H1 (cell line): Measurements from ENCODE around the gene CACNA2D3. TPM values are rescaled to one million over a fixed set of nuclear protein-coding genes. Genes with fewer than 3 reads are reported as not detected.

Experiments used
- CTCF ChIA-PET: fragments of 300-600 bp; sonication (Branson Sonifier 250); formaldehyde crosslinking; loops from one replicate; lab custom pipeline; 2021; ENCODE audit not compliant: partially characterized antibody; lab: Charles Lee
- POLR2A ChIA-PET: fragments of 300-600 bp; sonication (Branson Sonifier 250); formaldehyde crosslinking; loops from one replicate; lab custom pipeline; 2021; ENCODE audit warnings: inconsistent platforms; ENCODE audit not compliant: partially characterized antibody; lab: Charles Lee
- DNase-seq, 2 experiments: peaks; one replicate each; pipeline versions ENCODE4 v3.0.0 to v3.0.0-alpha.2; 2010 to 2022; ENCODE audit warnings: low spot score in 2 of 2, low read depth in 1 of 2, mixed read lengths in 1 of 2
- FAIRE-seq: peaks from 2 replicates; lab custom pipeline; 2011; peaks lifted over from hg19 to GRCh38; lab: Jason Lieb, UNC
- H2AFZ ChIP-seq: 2 replicates; pipeline ENCODE4 v1.8.1; 2012; ENCODE audit warnings: low read length, inconsistent platforms
- H2AK5ac ChIP-seq: 2 replicates; pipeline ENCODE4 v1.6.1; 2013; ENCODE audit warnings: low read depth, low read length
- H2BK120ac ChIP-seq: replicated peaks from 2 replicates; pipeline ENCODE3; 2013; ENCODE audit warnings: low read depth, low read length, inconsistent platforms
- H2BK12ac ChIP-seq: 2 replicates; pipeline ENCODE4 v1.6.1; 2013; ENCODE audit warnings: low read depth, low read length
- H2BK15ac ChIP-seq: 2 replicates; pipeline ENCODE4 v1.6.1; 2013; ENCODE audit warnings: low read length
- H2BK20ac ChIP-seq: 2 replicates; pipeline ENCODE4 v1.6.1; 2013; ENCODE audit warnings: low read length
- H2BK5ac ChIP-seq: 2 replicates; pipeline ENCODE4 v1.6.1; 2013; ENCODE audit warnings: low read depth, low read length
- H3K14ac ChIP-seq: 2 replicates; pipeline ENCODE4 v1.6.1; 2013; ENCODE audit warnings: inconsistent platforms; ENCODE audit not compliant: insufficient read length
- H3K18ac ChIP-seq: 2 replicates; pipeline ENCODE4 v1.6.1; 2013; ENCODE audit warnings: low read length; ENCODE audit errors: extremely low read depth
- H3K23ac ChIP-seq: 2 replicates; pipeline ENCODE4 v1.6.1; 2013; ENCODE audit warnings: inconsistent platforms; ENCODE audit not compliant: insufficient read length
- H3K23me2 ChIP-seq: 2 replicates; pipeline ENCODE4 v1.6.1; 2013; ENCODE audit warnings: low read depth, low read length
- H3K27ac ChIP-seq: 2 replicates; pipeline ENCODE4 v1.6.1; 2011; ENCODE audit warnings: low read depth, low read length, inconsistent platforms
- H3K27me3 ChIP-seq, 4 experiments: replicated peaks in 1 of 4; 1 replicate in 1 of 4; 2 replicates in 3 of 4; pipeline versions ENCODE4 v1.6.1 to v1.8.1; 2011 to 2013; ENCODE audit warnings: low read length in 3 of 4, mild to moderate bottlenecking in 3 of 4, inconsistent platforms in 2 of 4, mixed read lengths in 2 of 4, moderate library complexity in 1 of 4; ENCODE audit not compliant: control insufficient read depth in 3 of 4, insufficient read depth in 3 of 4; ENCODE audit errors: extremely low read depth in 1 of 4
- H3K36me3 ChIP-seq, 4 experiments: 2 replicates each; pipeline versions ENCODE4 v1.6.1 to v1.8.1; 2011 to 2013; ENCODE audit warnings: mild to moderate bottlenecking in 4 of 4, low read length in 3 of 4, moderate library complexity in 2 of 4, control low read depth in 1 of 4, inconsistent platforms in 1 of 4; ENCODE audit not compliant: insufficient read depth in 4 of 4, control insufficient read depth in 2 of 4
- H3K4ac ChIP-seq: replicated peaks from 2 replicates; pipeline ENCODE3; 2013; ENCODE audit warnings: low read length, low read depth, mixed read lengths, inconsistent platforms; ENCODE audit not compliant: insufficient read length
- H3K4me1 ChIP-seq, 4 experiments: replicated peaks in 1 of 4; 1 replicate in 1 of 4; 2 replicates in 3 of 4; pipeline versions ENCODE4 v1.6.1 to v1.8.1; 2011 to 2013; ENCODE audit warnings: low read length in 3 of 4, inconsistent platforms in 2 of 4, mixed read lengths in 1 of 4; ENCODE audit not compliant: insufficient read depth in 4 of 4, control insufficient read depth in 3 of 4
- H3K4me2 ChIP-seq, 2 experiments: 2 replicates each; pipeline versions ENCODE4 v1.6.1 to v1.8.1; 2011 to 2013; ENCODE audit warnings: low read depth in 2 of 2, low read length in 2 of 2, control low read depth in 1 of 2, inconsistent platforms in 1 of 2, mild to moderate bottlenecking in 1 of 2; ENCODE audit not compliant: insufficient read depth in 1 of 2
- H3K4me3 ChIP-seq, 4 experiments: fragments of 200-600, 300-600 bp in 1 of 4; sonication (generic), shearing (Covaris generic), sonication (Bioruptor Twin) in 1 of 4; 2 replicates each; pipeline versions ENCODE4 v1.5.1 to v1.8.1; 2011 to 2016; ENCODE audit warnings: low read length in 4 of 4, low read depth in 3 of 4, control low read depth in 2 of 4, inconsistent platforms in 2 of 4, mild to moderate bottlenecking in 2 of 4, mixed read lengths in 1 of 4, moderate library complexity in 1 of 4; ENCODE audit not compliant: insufficient read depth in 2 of 4; ENCODE audit errors: extremely low read depth in 1 of 4
- H3K56ac ChIP-seq: replicated peaks from 2 replicates; pipeline ENCODE3; 2013; ENCODE audit warnings: low read depth, mild to moderate bottlenecking, mixed read lengths, low read length, inconsistent platforms; ENCODE audit not compliant: insufficient read length
- H3K79me1 ChIP-seq: 2 replicates; pipeline ENCODE4 v1.6.1; 2013; ENCODE audit warnings: low read depth, low read length, control low read depth
- H3K79me2 ChIP-seq, 2 experiments: 2 replicates each; pipeline versions ENCODE4 v1.6.1 to v1.8.1; 2012 to 2013; ENCODE audit warnings: low read length in 2 of 2, mild to moderate bottlenecking in 2 of 2, inconsistent platforms in 1 of 2; ENCODE audit not compliant: insufficient read depth in 2 of 2, control insufficient read depth in 1 of 2
- H3K9ac ChIP-seq, 4 experiments: replicated peaks in 1 of 4; 1 replicate in 1 of 4; 2 replicates in 3 of 4; pipeline versions ENCODE4 v1.6.1 to v1.8.1; 2011 to 2013; ENCODE audit warnings: low read depth in 3 of 4, low read length in 3 of 4, control low read depth in 2 of 4, mild to moderate bottlenecking in 2 of 4, moderate library complexity in 2 of 4, inconsistent platforms in 1 of 4; ENCODE audit errors: extremely low read depth in 1 of 4
- H3K9me3 ChIP-seq, 2 experiments: 2 replicates each; pipeline versions ENCODE4 v1.6.1 to v1.8.1; 2012 to 2013; ENCODE audit warnings: mild to moderate bottlenecking in 2 of 2, moderate library complexity in 2 of 2, control low read depth in 1 of 2, inconsistent platforms in 1 of 2, low read depth in 1 of 2, low read length in 1 of 2, mixed read lengths in 1 of 2; ENCODE audit not compliant: insufficient read depth in 2 of 2
- H4K20me1 ChIP-seq, 2 experiments: replicated peaks in 1 of 2; 2 replicates each; pipeline versions ENCODE3 to v1.8.1; 2011 to 2013; ENCODE audit warnings: inconsistent platforms in 2 of 2, low read length in 2 of 2, mild to moderate bottlenecking in 1 of 2; ENCODE audit not compliant: insufficient read depth in 2 of 2, control insufficient read depth in 1 of 2
- H4K5ac ChIP-seq: 2 replicates; pipeline ENCODE4 v1.6.1; 2013; ENCODE audit warnings: low read length, low read depth, mixed read lengths, inconsistent platforms; ENCODE audit not compliant: insufficient read length
- H4K8ac ChIP-seq: 2 replicates; pipeline ENCODE4 v1.8.0; 2013; ENCODE audit warnings: mild to moderate bottlenecking, moderate library complexity, low read length, inconsistent platforms; ENCODE audit not compliant: insufficient read depth; ENCODE audit errors: extremely low read depth
- H4K91ac ChIP-seq: replicated peaks from 2 replicates; pipeline ENCODE3; 2013; ENCODE audit warnings: low read length, mixed read lengths, inconsistent platforms; ENCODE audit not compliant: insufficient read length
- ASH2L ChIP-seq: fragments of 200-600, 300-600 bp; sonication (generic); IDR thresholded peaks from one replicate; pipeline ENCODE4 v1.7.1; 2017; ENCODE audit warnings: low read length
- BACH1 ChIP-seq: IDR thresholded peaks from 2 replicates; pipeline ENCODE4 v1.6.1; 2012; ENCODE audit warnings: low read length, improper control_type of control experiment
- CHD2 ChIP-seq: IDR thresholded peaks from 2 replicates; pipeline ENCODE4 v1.6.1; 2012; ENCODE audit warnings: low read length, improper control_type of control experiment
- EZH2 ChIP-seq: fragments of 200-600 bp; sonication (generic); IDR thresholded peaks from 2 replicates; pipeline ENCODE4 v1.7.1; 2012; ENCODE audit warnings: low read depth, mild to moderate bottlenecking, moderate library complexity, low read length, inconsistent platforms; ENCODE audit not compliant: severe bottlenecking
- GABPA ChIP-seq: IDR thresholded peaks from 2 replicates; pipeline ENCODE4 v1.6.1; 2011; ENCODE audit warnings: mild to moderate bottlenecking, low read length, moderate library complexity, borderline replicate concordance; ENCODE audit not compliant: insufficient read depth
- GTF2F1 ChIP-seq: IDR thresholded peaks from 2 replicates; pipeline ENCODE4 v1.6.1; 2012; ENCODE audit warnings: low read depth, low read length, improper control_type of control experiment, borderline replicate concordance
- JUND ChIP-seq: IDR thresholded peaks from 2 replicates; pipeline ENCODE4 v1.6.1; 2011; ENCODE audit warnings: mild to moderate bottlenecking, improper control_type of control experiment, low read length
- MAFK ChIP-seq: IDR thresholded peaks from 2 replicates; pipeline ENCODE4 v1.6.1; 2012; ENCODE audit warnings: low read depth, mild to moderate bottlenecking, improper control_type of control experiment, low read length
- NANOG ChIP-seq: IDR thresholded peaks from 2 replicates; pipeline ENCODE4 v1.6.1; 2011; ENCODE audit warnings: low read length, low read depth, mild to moderate bottlenecking, inconsistent platforms; ENCODE audit not compliant: insufficient read depth, poor library complexity, severe bottlenecking
- RAD21 ChIP-seq, 2 experiments: IDR thresholded peaks in 1 of 2; conservative IDR thresholded peaks in 1 of 2; 2 replicates each; pipeline ENCODE4 v1.6.1; 2011; ENCODE audit warnings: low read depth in 2 of 2, low read length in 2 of 2, improper control_type of control experiment in 1 of 2, inconsistent platforms in 1 of 2, mild to moderate bottlenecking in 1 of 2, moderate library complexity in 1 of 2
- RBBP5 ChIP-seq: IDR thresholded peaks from 2 replicates; pipeline ENCODE4 v1.7.1; 2012; ENCODE audit warnings: low read depth, mild to moderate bottlenecking, inconsistent platforms, low read length, moderate library complexity, borderline replicate concordance
- SIX5 ChIP-seq: IDR thresholded peaks from 2 replicates; pipeline ENCODE4 v1.6.1; 2011; ENCODE audit warnings: mild to moderate bottlenecking, low read depth, low read length
- SP4 ChIP-seq: IDR thresholded peaks from 2 replicates; pipeline ENCODE4 v1.6.1; 2012; ENCODE audit warnings: low read length, inconsistent platforms
- TAF1 ChIP-seq: IDR thresholded peaks from 2 replicates; pipeline ENCODE4 v1.6.1; 2011; ENCODE audit warnings: mild to moderate bottlenecking, low read depth, low read length
- TAF7 ChIP-seq: optimal IDR thresholded peaks from 2 replicates; pipeline ENCODE3; 2011; ENCODE audit warnings: low read depth, mild to moderate bottlenecking, inconsistent platforms, low read length, moderate library complexity, borderline replicate concordance
- ZNF274 ChIP-seq: IDR thresholded peaks from 2 replicates; pipeline ENCODE4 v1.7.0; 2012; ENCODE audit warnings: low read length, borderline replicate concordance; ENCODE audit errors: extremely low read depth
- polyA plus RNA-seq, 7 experiments: library from polyadenylated mRNA; depleted of rRNA in 3 of 7; stranded (reverse) in 5 of 7; unstranded in 2 of 7; fragments of >200 nt in 5 of 7; fragments of 200-250 nt in 2 of 7; gene quantifications; 1 replicate in 5 of 7; 2 replicates in 1 of 7; 4 replicates in 1 of 7; pipeline versions ENCODE4 v1.2.1 to v1.2.3, GENCODE V29; 2011 to 2013; ENCODE audit warnings: missing spikeins in 2 of 7, mixed read lengths in 2 of 7
- total RNA-seq: library from RNA; stranded (reverse); fragmentation: NEBNext Ultra II Directional; extraction: Animal tissue kit (Norgen Biotek cat#: 25700); gene quantifications from 2 replicates; pipeline ENCODE4 v1.2.1, GENCODE V29; 2021

CACNA2D3 gene
- total and polyA plus RNA-seq, 2 of the 8 experiments (the other 6 are each of a cell fraction or from before 2014, with no cell fraction given), result 1.5 to 1.8 TPM

GRCh38 chr3:54608041-54608440 lies 485.7 kb downstream of the CACNA2D3 start:
- H2BK15ac ChIP-seq, result no peak overlapping the region
- POLR2A ChIA-PET, result no interaction called here
- no peak for TF ChIP-seq MAFK
- no peak for TF ChIP-seq BACH1
- no peak for TF ChIP-seq RAD21 (IDR thresholded peaks at IDR 0.05 in 1 of 2, conservative IDR thresholded peaks at IDR 0.05 in 1 of 2; ENCODE audit: low read depth in 2 of 2, low read length in 2 of 2)
- no peak for TF ChIP-seq SP4
- no peak for TF ChIP-seq GTF2F1
- no peak for TF ChIP-seq EZH2
- TF ChIP-seq RBBP5, result no peak
- no peak for TF ChIP-seq NANOG
- TF ChIP-seq JUND, result no peak
- no peak for TF ChIP-seq GABPA
- no peak for TF ChIP-seq ASH2L
- no peak for TF ChIP-seq ZNF274
- TF ChIP-seq CHD2, result no peak
- no peak for TF ChIP-seq SIX5
- TF ChIP-seq TAF7, result no peak
- TF ChIP-seq TAF1, result no peak

More at GRCh38 chr3:54608041-54608440, 485.7 kb downstream of the CACNA2D3 start:
- no peaks in the 10 kb centered on the region; a peak in 1 of 7 replicates for H3K27me3 ChIP-seq
- no peaks in the 10 kb centered on the region for H3K79me1 ChIP-seq
- no peaks in the 10 kb centered on the region for H3K36me3 ChIP-seq
- DNase-seq (no peak), FAIRE-seq (no peak)
- no peak overlapping the region for H3K4ac ChIP-seq
- H3K14ac ChIP-seq, result no peak overlapping the region
- H3K23me2 ChIP-seq, result no peaks in the 10 kb centered on the region
- no peak overlapping the region for H2AK5ac ChIP-seq
- 0 out of 4 replicates have a peak, but pooled peaks cover 0 to 3% of the 10 kb centered on the region in 2 experiments for H3K9me3 ChIP-seq
- no peaks in the 10 kb centered on the region for H3K79me2 ChIP-seq
- no peak overlapping the region for H3K56ac ChIP-seq
- H3K18ac ChIP-seq, result no peak overlapping the region
- H3K9ac ChIP-seq, result no peak overlapping the region
- H3K4me2 ChIP-seq, result no peak overlapping the region
- no peak overlapping the region for H2BK5ac ChIP-seq
- no peak overlapping the region for H3K23ac ChIP-seq
- no peak overlapping the region for H2BK20ac ChIP-seq
- CTCF ChIA-PET, result interaction anchor here (1.6 kb wide), 1 partner anchor 175 kb away, joined by 3 read pairs; no protein-coding TSS in a partner anchor
- H2BK120ac ChIP-seq, result no peak overlapping the region
- H3K4me1 ChIP-seq, result no peaks in the 10 kb centered on the region
- no peak overlapping the region for H2BK12ac ChIP-seq
- H4K20me1 ChIP-seq, result no peaks in the 10 kb centered on the region
- H4K91ac ChIP-seq, result no peak overlapping the region
- no peak overlapping the region for H4K5ac ChIP-seq
- no peak overlapping the region for H4K8ac ChIP-seq
- no peak overlapping the region for H3K4me3 ChIP-seq
- no peak overlapping the region for H2AFZ ChIP-seq
- no peak overlapping the region for H3K27ac ChIP-seq
